HL-60/S4 treated with retinoic acid at 250 ng/mL for 4 days and 3 days (cell line): ENCODE results near the gene MRPL58.
"Not testable (repeated sequence)": the region's sequence is repeated elsewhere in the genome, so short reads cannot be mapped to it uniquely, and the experiment has no call there.

Experiments
- in situ Hi-C: fragments of 300-500 bp; cut with MboI; formaldehyde crosslinking; loops from 2 replicates; pipeline ENCODE4 v1.7.0; 2022; ENCODE audit warnings: low sequenced_read_pairs

MRPL58 gene

DNA sequence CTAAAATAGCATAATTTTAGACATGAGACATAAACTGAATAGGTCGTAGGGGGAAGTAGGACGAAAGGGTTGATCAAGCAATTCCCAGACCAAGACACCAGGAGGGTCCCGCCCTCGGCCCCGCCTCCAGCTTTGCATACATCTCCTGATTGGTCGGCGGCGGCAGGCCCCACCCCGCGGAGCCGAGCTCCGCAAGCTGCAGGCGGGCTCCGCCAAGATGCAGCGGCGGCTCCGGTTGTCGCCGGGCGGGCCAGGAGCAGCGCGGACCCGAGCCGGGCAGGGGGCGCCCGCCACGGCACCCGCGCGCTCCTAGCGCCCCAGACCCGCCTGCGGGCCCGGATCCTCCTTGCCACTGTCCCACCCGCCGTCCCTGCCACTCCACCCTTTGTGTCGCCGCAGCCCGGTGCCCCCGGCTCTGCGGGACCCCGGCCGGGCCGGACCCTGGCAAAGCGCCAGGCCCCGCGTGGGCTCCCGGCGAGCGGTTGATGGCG lies 25.0 kb upstream of the MRPL58 start, which contains the start of gene CDR2L:
TSS of gene CDR2L (plus strand) at position 215 of the 491 bp plus-strand sequence. CDS start 412 bp downstream, outside the sequence.
- in situ Hi-C loops, result no loop called here

DNA sequence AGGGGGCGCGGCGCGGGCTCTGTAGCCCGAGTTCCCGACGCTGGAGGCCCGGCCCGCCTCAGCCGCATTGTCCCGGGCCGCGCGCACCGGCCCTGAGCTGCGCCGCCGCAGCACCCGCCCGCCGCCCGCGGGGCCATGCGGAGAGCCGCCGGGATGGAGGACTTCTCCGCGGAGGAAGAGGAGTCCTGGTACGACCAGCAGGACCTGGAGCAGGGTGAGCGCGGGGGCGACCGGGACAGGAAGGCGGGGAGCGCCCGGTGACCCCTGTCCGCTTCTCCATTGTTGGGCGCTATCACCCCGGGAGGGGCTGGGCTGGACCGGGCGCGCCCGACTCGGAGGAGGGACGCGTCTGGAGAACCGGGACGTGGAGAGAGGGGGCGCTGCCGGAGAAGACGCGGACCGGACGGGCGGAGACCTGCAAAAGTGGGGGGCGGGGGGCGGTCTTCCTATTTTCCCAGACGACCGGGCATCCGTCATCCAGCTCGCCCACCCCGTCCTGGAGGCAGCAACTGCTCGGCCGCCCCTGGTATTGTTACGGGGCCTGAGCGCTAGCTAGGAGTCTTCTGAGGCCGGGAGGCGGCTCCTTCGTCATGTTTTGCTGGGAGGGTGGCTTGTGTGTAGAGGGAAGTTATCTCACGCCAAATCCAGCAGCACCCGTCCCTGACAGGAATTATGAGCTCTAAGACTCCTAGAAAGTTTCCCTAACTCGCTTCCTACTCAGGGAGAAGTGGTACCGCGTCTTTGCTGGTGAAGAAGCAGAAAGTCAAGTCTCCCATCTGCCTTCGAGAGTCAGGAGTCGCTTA lies 24.4 kb upstream of the MRPL58 start:
- in situ Hi-C loops, result no loop called here

DNA sequence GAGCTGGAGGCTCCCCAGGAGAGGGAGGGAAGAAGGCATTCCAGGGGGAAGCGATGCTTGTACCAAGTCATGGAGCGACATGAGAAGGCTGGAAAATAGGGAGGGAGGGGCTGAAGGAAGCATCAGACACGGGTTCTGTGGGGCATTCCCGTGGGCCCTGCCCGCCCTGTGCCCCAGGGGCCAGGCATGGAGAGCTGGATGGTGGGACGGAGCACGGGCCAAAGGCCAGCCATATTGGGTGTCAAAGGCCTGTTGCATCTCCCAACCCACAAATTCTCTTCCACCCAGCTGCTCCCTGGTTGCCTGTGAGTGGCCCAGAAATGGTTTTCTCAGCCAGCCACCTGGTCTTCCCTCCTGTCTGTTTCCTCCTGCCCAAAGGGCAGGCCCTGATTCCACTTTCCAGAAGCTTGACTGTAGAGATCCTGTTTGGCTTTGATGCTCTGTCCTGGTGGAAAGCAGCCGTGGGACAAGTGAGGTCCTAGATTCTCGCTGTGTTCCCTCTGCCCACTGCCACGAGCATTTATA lies 21.8 kb upstream of the MRPL58 start:
- in situ Hi-C loops, result no loop called here

DNA sequence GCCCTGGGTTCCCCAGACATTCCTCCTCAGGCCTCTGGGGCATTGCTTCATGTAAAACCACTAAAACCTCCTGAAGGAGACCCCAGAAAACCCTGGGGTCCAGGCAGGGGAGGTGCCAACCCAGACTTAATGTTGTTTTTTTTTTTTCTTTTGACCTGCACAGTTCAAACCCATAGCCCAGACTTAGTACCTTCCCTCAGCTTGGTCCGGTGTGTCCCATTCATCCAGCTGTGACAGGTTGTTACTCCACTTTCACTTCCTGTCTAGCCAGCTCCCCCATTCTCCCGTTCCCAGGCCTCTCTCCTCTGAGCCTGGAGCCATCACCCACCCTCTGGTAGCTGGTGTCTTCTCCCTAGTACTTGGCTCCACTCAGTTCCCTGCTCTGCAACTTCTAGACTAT lies 20.2 kb upstream of the MRPL58 start:
- in situ Hi-C loops, result no loop called here

DNA sequence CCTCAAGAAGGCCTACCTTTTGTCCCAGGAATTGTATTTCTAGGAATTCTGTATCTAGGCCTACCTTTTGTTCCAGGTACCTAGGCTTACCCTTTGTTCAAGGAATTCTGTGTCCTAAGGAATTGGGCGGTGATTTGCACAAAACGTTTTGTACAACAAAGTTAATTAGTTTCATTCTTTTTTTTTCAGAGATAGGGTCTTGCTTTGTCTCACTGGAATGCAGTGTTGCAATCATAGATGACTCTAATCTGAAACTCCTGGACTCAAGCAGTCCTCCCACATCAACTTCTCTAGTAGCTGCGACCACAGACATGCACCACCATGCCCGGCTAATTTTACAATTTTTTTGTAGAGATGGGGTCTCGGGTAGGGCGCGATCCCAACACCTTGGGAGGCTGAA lies 18.0 kb upstream of the MRPL58 start:
- in situ Hi-C loops, result no loop called here

DNA sequence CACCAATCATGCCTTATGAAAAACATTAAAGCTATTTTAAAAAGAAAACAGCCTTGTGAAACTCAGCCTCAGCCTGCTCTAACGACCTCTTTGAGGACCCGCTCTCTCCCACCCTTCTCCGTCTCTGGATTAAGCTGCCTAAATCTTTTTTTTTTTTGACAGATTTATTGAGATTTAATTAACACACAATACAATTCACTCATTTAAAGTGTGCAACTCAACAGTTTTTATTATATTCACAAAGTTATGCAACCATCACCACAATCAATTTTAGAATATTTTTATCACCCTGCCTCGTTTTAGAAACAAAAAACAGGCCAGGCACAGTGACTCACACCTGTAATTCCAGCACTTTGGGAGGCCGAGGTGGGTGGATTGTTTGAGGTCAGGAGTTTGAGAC lies 16.6 kb upstream of the MRPL58 start:
- in situ Hi-C loops, result no loop called here

DNA sequence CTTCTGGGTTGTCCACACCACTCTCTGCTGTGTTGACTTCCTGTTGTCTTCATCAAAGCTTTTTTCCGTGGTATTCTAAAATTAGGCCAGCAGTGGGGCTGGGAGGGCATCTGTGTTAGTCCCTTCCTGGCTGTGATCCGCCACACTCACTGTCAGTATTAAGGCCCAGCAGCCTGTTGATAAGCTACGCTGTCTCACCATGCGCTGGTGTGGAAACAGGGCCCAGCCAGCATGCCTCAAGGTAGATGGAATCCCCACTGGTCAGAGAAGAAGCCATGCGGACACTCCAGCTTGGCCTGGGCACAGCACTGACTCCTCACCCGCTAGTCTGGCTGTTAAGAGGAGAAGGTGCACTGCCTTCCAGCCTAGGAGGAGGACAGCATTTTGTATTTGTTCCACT lies 13.7 kb upstream of the MRPL58 start:
- in situ Hi-C loops, result no loop called here

DNA sequence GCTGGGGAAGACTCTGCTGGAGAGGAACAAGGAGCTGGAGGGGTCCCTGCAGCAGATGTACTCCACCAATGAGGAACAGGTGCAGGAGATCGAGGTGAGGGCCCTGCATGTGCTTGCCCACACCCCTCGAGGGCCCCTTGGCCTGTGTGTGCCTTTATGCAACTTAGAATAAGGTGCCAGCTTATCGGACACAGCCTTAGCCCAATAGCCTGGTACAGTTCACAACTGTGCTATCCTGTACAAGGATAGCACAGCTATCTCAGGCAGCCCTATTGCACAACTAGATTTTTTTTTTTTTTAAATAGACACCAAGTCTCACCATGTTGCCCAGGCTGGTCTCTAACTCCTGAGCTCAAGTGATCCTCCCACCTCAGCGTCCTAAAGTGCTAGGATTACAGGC lies 12.9 kb upstream of the MRPL58 start:
- in situ Hi-C loops, result no loop called here

DNA sequence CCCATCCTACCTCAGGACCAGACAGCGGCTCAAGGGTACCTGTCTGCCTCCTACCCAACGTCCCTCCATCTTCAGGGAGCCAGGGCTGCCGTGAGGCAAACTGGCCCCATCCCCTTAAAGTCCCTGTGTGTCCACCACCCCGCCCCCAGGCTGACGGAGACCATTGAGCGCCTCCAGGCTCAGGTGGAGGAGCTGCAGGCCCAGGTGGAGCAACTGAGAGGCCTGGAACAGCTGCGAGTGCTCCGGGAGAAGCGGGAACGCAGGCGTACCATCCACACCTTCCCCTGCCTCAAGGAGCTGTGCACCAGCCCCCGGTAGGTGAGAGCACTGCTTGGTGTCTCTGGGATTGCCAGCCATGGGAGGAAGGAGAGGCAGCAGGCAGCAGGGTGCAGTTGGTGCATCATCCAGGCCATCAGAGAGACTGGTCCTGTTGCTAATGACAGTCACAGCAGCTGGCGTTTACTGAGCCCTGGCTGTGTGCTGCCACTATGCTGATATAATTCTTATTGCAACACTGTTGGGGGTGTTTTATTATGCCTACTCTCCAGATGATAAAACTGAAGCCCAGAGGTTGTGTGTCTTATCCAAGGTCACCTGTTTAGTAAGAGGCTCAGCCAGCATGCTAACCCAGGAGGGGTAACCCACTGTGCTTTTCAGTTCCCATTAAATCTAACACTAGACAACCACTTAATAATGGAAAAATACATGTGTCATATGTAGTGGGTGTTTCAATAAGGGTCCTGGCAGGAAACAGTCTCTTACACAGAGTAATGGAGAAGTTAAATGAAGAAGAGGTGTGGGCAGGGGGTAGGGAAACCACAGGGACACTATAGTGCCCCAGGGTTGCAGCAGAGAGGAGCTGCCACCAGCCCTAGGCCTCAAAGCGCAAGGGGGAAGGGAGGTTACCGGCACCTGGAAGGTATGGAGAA lies 10.3 kb upstream of the MRPL58 start:
- in situ Hi-C loops, result no loop called here

DNA sequence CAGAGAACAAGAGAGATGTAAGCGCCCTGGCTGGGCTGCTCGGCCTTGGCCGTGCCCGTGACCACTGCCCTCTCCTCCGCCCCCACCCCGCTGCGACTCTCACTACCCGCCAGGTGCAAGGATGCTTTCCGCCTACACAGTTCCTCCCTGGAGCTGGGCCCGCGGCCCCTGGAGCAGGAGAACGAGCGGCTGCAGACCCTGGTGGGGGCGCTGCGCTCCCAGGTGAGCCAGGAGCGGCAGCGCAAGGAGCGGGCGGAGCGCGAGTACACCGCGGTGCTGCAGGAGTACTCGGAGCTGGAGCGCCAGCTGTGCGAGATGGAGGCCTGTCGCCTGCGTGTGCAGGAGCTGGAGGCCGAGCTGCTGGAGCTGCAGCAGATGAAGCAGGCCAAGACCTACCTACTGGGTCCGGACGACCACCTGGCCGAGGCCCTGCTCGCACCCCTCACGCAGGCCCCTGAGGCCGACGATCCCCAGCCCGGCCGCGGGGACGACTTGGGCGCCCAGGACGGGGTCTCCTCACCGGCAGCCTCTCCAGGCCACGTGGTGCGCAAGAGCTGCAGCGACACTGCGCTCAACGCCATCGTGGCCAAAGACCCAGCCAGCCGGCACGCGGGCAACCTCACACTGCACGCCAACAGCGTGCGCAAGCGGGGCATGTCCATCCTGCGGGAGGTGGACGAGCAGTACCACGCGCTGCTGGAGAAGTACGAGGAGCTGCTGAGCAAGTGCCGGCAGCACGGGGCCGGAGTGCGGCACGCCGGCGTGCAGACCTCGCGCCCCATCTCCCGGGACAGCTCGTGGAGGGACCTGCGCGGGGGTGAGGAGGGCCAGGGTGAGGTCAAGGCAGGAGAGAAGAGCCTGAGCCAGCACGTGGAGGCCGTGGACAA lies 9.2 kb upstream of the MRPL58 start:
- in situ Hi-C loops, result no loop called here

DNA sequence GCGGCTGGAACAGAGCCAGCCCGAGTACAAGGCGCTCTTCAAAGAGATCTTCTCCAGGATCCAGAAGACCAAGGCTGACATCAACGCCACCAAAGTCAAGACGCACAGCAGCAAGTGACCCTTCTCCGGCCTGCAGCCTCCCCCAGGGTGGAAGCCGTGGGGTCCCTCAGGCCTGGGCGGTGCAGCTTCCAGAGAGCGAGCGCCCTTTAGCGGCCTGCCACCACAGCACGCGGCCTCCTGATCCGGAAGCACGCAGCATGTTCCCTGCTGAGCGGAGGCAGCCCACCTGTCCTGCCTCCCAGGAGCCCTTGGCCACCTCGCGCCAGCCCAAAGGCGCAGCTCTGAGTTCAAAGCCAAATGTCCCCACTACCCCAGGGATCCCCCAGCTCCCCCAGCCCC lies 8.5 kb upstream of the MRPL58 start:
- in situ Hi-C loops, result no loop called here

DNA sequence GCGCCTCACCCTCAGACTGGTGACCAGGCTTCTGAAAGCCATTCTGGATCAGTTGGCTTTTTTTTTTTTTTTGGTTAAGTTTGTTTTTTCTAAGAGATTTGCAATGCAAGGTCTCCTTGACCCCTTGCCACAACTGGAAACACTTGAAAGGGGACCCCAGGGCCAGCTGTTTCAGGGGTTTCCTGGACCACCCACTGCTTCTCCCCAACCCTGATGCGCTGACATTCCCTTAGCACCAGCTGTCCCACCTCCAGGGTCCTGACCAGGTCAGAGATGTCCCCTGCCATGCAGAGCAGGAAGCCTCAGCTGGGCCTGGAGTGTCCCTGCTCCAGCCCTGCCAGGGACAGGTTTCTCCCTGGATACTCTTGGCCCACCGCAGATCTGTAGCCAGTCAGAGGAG lies 8.1 kb upstream of the MRPL58 start:
- in situ Hi-C loops, result no loop called here

DNA sequence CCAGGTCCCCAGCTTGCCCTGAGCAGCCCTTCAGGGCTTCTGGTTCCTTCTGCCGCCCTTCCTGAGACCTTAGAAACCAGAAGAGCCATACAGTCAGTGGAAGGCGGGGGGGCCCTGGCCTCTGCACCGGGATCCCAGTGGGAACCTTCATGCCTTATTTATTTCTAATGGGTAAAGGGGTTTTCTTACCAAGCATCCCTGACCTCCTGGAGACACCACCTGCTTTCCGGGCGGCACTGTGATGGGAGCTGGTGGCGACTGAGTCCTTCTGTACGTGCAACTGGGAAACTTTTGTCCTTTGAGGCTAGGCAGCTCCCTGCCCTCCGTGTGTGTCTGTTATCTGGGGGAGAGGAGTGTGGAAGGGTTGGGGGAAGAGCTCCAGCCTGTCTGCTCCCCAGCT lies 7.2 kb upstream of the MRPL58 start:
- in situ Hi-C loops, result no loop called here

DNA sequence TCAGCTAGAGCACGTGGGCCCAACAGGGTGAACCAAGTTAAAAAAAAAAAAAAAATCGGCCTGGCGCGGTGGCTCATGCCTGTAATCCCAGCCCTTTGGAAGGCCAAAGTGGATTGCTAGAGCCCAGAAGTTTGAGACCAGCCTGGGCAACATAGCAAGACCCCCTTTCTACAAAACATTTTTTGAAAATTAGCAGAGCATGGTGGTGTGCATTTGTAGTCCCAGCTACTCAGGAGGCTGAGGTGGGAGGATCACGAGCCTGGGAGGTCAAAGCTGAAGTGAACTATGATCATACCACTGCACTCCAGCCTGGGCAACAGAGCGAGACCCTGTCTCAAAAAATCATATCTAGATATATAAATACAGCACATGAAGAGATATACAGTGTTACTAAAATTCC lies 6.4 kb upstream of the MRPL58 start:
- in situ Hi-C loops, result not testable (repeated sequence)

DNA sequence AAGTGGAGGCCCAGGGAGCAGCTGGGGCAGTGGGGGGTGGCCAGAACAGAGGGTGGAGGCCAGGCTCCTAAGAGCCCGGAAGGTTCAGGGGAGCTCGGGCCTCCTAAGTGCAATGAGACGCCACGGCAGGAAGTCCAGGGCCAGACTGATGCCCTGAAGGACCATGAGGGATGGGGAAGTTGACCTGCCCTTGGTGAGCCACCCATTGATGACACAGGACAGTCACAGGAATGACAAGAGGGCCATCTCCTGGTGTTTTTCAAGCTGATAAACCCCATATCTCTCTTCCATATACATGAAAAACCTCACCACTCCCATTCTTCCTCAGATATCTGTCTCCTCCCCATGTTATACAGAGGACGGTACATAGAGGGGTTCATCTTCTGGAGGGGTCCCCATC lies 5.8 kb upstream of the MRPL58 start:
- in situ Hi-C loops, result no loop called here

DNA sequence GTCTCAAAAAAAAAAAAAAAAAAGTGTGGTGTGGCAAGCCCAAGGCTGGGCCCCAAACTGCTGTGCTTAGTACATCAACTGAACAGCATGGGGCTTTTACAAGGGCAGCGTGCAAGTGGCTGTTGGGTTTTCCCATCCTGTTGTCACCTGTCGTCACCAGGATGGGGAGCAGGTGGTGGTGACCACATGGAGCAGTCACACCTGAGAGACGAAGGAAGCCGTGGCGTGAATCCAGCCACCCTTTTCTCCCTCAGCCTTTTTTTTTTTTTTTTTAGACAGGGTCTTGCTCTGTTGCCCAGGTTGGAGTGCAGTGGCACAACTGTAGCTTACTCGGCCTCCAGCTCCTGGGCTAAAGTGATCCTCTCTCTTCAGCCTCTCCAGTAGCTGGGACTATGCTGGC lies 4.1 kb upstream of the MRPL58 start:
- in situ Hi-C loops, result no loop called here

DNA sequence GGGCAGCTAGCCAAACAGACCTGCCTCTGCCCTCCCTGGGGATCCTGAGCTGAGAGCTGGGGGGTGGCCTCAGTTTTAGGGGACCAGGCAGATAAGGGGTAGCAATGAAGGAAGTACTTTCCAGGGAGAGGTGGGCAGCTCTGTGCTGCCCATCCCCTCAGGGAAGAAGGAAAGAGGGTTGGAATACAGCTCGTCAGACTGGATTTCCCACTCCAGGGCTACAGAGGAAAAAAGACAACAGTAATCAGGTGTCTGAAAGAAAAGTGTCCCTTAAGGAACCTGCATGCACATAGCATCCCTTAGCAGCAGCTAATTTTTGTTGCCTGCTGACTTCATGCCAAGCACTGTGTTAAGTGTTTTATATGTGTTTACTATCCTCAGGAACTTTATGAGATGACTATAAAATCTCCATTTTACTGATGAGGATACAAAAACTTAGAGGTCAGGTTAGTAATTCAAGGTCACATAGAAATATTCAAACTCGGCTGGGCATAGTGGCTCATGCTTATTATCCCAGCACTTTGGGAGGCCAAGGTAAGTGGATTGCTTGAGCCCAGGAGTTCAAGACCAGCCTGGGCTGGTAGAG lies 3.2 kb upstream of the MRPL58 start:
- in situ Hi-C loops, result no loop called here

DNA sequence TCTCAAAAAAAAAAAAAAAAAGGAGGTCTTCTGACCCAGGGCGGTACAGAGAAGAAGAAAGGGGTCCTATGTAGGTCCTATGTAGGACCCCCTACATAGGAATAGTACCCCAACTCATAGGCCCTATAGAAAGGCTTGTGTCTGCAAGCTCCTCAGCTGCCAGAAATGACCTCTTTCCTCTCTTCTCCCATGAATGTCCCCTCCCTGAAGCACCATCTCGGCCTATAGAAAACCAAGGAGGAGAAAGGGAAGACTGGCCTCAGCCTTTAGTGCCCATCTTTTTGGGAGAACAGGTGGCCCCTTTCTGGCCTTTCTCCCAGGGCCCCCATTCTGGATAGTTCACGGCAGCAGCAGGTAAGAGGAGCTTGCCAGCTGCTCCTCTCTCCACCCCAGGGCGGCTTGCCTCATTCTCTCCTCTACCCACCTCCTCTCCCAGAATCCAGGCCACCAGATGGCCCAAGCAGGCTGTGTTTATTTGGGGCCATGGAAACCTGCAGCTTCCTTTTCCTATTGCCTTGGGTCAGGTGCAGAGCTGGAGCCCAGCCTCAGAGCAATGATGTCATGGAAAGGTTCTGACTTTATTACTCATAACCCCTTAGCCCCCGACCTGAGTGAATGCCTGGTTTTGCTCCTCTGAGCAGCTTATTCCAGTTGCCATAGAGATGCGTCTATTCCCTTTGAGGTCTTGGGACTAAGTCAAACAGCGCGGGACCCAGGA lies 1.6 kb upstream of the MRPL58 start:
- in situ Hi-C loops, result no loop called here

DNA sequence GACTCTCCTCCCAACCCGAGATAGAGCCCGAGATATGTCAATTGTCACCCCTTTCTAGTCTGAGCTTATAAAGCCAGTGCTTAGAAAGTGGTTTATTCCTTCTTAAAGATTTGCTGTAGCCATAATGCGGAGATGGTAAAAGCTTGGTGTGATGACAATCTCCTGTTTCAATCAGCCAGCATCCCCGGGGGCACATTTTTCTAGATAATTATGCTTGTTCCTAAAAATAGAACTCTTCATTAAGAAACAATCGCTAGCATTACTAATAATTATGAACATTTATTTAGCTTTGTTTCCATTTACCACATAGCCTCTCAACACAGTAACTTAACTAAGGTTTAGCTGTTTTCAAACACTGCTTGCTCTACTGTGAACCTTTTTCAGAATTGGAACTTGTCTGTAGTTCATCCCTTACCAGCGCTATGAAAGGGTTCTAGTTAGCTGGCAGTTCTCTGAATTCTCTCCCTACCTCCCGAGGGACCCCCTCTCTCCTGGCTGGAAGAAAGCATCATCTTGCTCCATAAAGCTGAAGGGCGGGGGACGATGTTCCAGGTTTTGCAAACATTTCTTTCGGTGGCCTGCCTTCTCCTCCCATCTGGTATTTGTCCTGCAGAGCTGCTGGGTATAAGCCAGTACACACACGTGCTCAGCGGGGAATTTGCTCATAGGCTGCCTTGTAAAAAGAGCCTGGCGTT lies 922 bp upstream of the MRPL58 start:
- in situ Hi-C loops, result no loop called here
